Calu3 (cell line): ENCODE results near the gene TMEM14A. TPM values are rescaled to one million over a fixed set of nuclear protein-coding genes. Genes with fewer than 3 reads are reported as not detected.

Experiments
- BruUV-seq: library from RNA; stranded (reverse); fragments of 400-500 nt; replicated peaks from 2 replicates; lab custom pipeline; 2021; lab: Mats Ljungman, UMichigan
- CTCF ChIA-PET: fragments of 300-600 bp; sonication (Branson Sonifier 250); formaldehyde crosslinking; loops from one replicate; lab custom pipeline; 2022; ENCODE audit warnings: antibody characterized with exemption; lab: Charles Lee
- DNase-seq: peaks from one replicate; pipeline ENCODE4 v3.0.0; 2022
- H3K27ac Mint-ChIP-seq: one replicate; pipeline ENCODE4 v1.8.0; 2022; ENCODE audit warnings: mixed read lengths; ENCODE audit not compliant: unreplicated experiment
- H3K27me3 Mint-ChIP-seq: one replicate; pipeline ENCODE4 v1.8.0; 2022; ENCODE audit warnings: mixed read lengths; ENCODE audit not compliant: unreplicated experiment
- H3K36me3 Mint-ChIP-seq: one replicate; pipeline ENCODE4 v1.8.0; 2022; ENCODE audit warnings: mild to moderate bottlenecking, moderate library complexity, mixed read lengths; ENCODE audit not compliant: insufficient read depth, unreplicated experiment
- H3K4me1 Mint-ChIP-seq: one replicate; pipeline ENCODE4 v1.8.0; 2022; ENCODE audit warnings: mild to moderate bottlenecking, low read depth, mixed read lengths; ENCODE audit not compliant: unreplicated experiment
- H3K4me3 Mint-ChIP-seq: one replicate; pipeline ENCODE4 v1.8.0; 2022; ENCODE audit warnings: mild to moderate bottlenecking, low read depth, moderate library complexity, mixed read lengths; ENCODE audit not compliant: unreplicated experiment
- H3K9me3 Mint-ChIP-seq: one replicate; pipeline ENCODE4 v1.8.0; 2022; ENCODE audit warnings: low read depth, mixed read lengths; ENCODE audit not compliant: unreplicated experiment
- CTCF ChIP-seq: fragments of 200-600 bp; IDR thresholded peaks from one replicate; pipeline ENCODE4 v1.8.0; 2022; ENCODE audit warnings: antibody characterized with exemption; ENCODE audit not compliant: unreplicated experiment
- intact Hi-C: fragments of 100-400 bp; cut with micrococcal nuclease; formaldehyde crosslinking; loops from one replicate; pipeline ENCODE4 v1.10.0; 2022; ENCODE audit not compliant: unreplicated experiment
- total RNA-seq: library from RNA; stranded (reverse); gene quantifications from 2 replicates; pipeline ENCODE4 v1.2.3, GENCODE V29; 2022

The TMEM14A gene
- total RNA-seq, 1 experiment from 2014 or later: 34.6 TPM

- Mint-ChIP-seq H3K36me3 (peaks cover 3% of the 10 kb centered on the region), H3K4me1 (no peaks in the 10 kb centered on the region), H3K27ac (no peak overlapping the region), H3K4me3 (no peak overlapping the region), H3K27me3 (no peaks in the 10 kb centered on the region), H3K9me3 (no peaks in the 10 kb centered on the region)
- TF ChIP-seq CTCF: no peak
- no peak for DNase-seq
- BruUV-seq: no TSS peak
- CTCF ChIA-PET: interaction anchor here (0.6 kb wide), 1 partner anchor 247 kb away, joined by 4 read pairs; no protein-coding TSS in a partner anchor
- intact Hi-C loops: loop anchor here (5.0 to 10.0 kb wide), 2 partner anchors 150 to 378 kb away; no protein-coding TSS in a partner anchor
Measured at GRCh38 chr6:52664991-52665686, 5.8 kb upstream of the TMEM14A start.

GRCh38 chr6:52666071-52666470 lies 4.8 kb upstream of the TMEM14A start:
- Mint-ChIP-seq H3K36me3 (peaks cover 11% of the 10 kb centered on the region), H3K4me1 (no peaks in the 10 kb centered on the region), H3K9me3 (no peaks in the 10 kb centered on the region), H3K4me3 (no peak overlapping the region), H3K27me3 (no peaks in the 10 kb centered on the region), H3K27ac (no peak overlapping the region)
- CTCF ChIA-PET: no interaction called here
- TF ChIP-seq CTCF: no peak
- no peak for DNase-seq
- no TSS peak for BruUV-seq
- intact Hi-C loops: loop anchor here (10.0 kb wide), 1 partner anchor 151 kb away; no protein-coding TSS in a partner anchor

GRCh38 chr6:52666523-52666922 lies 4.4 kb upstream of the TMEM14A start:
- intact Hi-C loops: loop anchor here (10.0 kb wide), 1 partner anchor 152 kb away; no protein-coding TSS in a partner anchor
- CTCF ChIA-PET: no interaction called here

GRCh38 chr6:52667572-52667971 lies 3.3 kb upstream of the TMEM14A start:
- BruUV-seq: no TSS peak
- Mint-ChIP-seq H3K27me3 (no peaks in the 10 kb centered on the region), H3K9me3 (no peaks in the 10 kb centered on the region), H3K4me3 (no peak overlapping the region), H3K27ac (no peak overlapping the region), H3K36me3 (peaks cover 20% of the 10 kb centered on the region), H3K4me1 (peaks cover 14% of the 10 kb centered on the region)
- intact Hi-C loops: loop anchor here (10.0 kb wide), 1 partner anchor 153 kb away; no protein-coding TSS in a partner anchor
- CTCF ChIA-PET: no interaction called here
- TF ChIP-seq CTCF: no peak
- no peak for DNase-seq

More at GRCh38 chr6:52666523-52666922, 4.4 kb upstream of the TMEM14A start:
- Mint-ChIP-seq H3K4me1 (peaks cover 3% of the 10 kb centered on the region), H3K4me3 (no peak overlapping the region), H3K27ac (no peak overlapping the region), H3K27me3 (no peaks in the 10 kb centered on the region), H3K36me3 (peaks cover 15% of the 10 kb centered on the region), H3K9me3 (no peaks in the 10 kb centered on the region)
- no peak for TF ChIP-seq CTCF
- BruUV-seq: no TSS peak
- DNase-seq: no peak
